GM18520 (cell line): ENCODE data around the gene MCOLN2.
A peak's percentile ranks its signal among the peaks of the same experiment; 100 is the strongest.
"Not testable (repeated sequence)": the region's sequence is repeated elsewhere in the genome, so short reads cannot be mapped to it uniquely, and the experiment has no call there.

Source experiments
- ATAC-seq: cut with Tn5 transposase; IDR thresholded peaks from one replicate; pipeline ENCODE4 v1.9.1; 2021; ENCODE audit not compliant: unreplicated experiment

MCOLN2 gene

DNA sequence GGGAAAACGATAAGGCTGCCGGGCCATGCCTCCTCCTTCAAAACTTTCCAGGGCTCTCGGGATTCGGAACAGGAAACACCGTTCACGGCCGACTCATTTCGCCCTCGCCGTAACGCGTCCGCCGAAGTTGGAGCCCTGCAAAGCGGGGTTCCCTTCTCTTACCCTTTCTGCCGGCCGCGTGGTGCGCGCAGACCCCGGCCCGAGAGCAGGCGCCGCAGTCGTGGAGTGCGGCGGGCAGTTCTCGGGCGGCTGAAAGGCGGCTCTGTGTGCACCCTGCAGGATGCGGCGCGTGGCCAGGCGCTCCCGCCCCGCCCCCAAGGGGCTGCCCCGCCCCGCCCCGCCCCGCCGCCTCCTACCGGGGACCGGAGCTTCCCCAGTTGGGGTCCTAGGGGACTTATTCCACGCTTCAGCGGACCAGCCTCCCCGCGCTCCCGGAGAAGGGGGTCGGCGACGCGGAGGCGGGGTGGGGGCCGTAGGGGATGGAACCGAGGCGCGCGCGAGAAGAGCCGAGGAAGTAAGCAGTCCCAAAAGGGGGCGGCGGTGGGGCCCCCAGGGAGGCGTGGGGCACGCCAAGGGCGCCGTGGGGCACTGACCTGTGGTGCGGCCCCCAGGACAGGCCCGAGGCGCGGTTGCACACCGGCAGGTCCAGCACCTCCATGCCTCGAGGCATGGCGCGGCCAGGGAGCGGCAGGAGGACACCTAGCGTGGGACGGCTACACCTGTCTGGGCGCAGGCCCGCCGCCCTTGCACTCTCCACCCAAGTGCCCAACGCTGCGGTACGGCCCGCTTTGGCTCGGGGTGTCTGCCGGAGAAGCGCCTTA, at the start of gene MCOLN2:
Gene MCOLN2 (minus strand): TSS at position 268 of the 821 bp plus-strand sequence. CDS start 241 bp downstream, at position 27.
- ATAC-seq: peak; percentile 24

DNA sequence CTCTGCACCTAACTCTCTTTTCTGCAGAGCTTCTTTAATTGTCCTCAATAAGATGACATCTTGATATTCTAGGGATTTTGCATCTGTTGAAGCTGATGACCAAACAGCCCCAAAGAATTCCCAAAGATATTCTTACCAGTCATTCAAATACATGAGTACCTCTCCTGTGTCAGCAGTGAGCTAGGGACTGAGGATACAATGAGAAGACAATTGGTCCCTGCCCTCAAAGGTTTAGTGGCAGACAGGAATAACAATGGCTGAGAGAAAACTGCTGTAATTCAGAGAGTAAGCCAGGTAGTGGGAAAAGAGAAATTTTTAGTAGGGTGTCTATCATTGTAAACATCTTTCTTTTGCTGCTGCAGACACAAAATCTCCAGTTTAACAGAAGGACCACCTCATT, 45.5 kb upstream of the MCOLN2 start:
- no peak for ATAC-seq

DNA sequence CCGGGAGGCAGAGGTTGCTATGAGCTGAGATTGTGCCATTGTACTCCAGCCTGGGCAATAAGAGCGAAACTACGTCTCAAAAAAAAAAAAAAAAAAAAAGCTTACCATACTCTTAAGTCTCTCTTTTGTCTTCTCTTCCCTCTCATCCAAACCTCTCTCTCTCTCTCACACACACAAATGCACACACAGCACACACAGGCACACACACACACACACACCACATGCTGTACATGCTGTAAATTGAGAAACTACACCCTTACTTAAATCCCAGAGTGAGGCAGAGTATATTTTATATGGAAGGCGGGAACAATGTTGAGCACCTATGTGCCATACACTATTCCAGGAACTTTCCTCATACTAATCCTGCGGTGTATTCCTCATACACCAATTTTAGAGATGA, 44.9 kb upstream of the MCOLN2 start:
- ATAC-seq: no peak

DNA sequence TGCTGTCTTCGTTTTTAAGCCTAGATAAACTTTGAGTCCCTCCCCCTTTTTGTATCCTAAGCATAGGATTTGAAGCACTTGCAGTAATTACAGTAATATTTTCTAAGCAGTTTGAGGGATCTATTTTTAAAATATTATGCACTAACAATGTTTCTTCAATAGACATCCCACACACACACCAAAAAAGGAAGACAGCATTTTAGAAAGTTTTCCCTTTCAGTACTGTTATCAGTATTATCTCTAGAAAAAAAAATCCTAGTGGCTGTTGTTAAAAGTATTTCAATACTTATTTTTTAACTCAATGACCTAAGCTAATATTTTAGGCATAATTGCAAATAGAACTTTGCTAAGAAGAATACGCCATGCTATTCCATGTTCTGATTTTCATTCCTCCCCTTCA, 36.3 kb upstream of the MCOLN2 start:
- ATAC-seq: no peak

DNA sequence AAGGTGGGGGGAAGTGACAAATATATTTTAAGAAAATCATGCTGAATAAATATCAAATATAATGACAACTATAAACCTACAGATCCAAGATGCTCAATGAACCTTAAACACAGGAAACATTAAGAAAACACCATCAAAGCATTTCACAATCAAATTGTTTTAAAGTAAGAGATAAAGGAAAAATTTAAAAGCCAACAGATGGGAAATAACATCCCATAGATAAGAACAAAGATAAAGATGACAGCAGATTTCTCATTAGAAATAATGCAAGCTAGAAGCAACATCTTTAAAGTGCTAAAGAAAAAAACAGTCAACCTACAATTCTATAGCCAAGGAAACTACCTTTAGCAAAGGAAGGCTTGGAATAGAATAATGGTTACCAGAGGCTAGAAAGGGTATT, 33.6 kb upstream of the MCOLN2 start:
- no peak for ATAC-seq

DNA sequence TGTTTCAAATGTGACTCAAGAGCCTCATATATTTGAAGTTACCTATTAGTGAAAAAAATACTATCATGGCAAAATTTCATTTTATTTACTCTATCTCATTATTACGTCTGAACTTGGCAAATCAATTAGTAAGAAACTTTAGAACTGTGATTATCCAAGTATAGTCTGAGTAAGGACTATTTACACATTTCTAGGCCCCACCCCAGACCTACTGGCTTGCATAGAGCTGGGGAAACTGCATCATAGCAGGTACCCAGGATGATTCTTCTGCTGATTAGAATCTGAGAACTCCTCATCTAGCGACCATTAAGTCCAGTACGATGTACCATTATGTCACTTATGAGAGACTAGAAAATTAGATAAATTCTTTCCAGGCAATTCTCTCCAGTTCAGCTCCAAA, 31.2 kb upstream of the MCOLN2 start:
- no peak for ATAC-seq

DNA sequence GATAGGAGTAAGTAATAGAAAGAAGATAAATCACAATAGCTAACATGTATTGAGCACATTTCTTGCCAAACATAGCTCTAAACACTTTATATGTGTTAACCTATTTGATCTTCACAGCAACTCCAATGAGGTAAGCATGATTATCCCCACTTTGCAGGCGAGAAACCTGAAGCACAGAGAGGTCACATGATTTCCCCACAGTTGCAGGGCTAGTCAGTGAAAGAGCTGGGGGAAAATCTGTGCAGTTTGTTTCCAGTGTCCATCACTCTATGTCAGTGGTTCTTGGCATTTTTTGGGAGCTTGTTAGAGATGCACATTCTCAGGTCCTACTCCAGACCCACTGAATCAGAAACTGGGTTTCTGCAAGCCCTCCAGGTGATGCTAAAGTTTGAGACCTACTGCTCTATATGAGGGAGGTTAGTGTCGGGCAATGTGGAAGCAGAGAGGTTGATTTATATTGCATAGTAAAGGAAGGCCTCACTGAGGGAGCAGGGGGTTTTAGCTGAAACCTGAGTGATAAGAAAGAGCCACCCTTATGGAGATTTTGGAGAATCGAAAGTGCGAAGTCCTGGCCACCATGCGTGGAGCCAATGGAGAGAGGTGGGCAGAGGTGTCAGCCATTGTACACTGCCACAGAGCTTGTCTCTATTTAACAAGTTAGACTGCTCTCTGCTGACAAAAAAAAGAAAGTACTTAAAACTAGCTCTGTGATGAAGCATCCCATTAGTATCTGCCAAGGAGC, 30.5 kb upstream of the MCOLN2 start:
- ATAC-seq: peak; percentile 89

DNA sequence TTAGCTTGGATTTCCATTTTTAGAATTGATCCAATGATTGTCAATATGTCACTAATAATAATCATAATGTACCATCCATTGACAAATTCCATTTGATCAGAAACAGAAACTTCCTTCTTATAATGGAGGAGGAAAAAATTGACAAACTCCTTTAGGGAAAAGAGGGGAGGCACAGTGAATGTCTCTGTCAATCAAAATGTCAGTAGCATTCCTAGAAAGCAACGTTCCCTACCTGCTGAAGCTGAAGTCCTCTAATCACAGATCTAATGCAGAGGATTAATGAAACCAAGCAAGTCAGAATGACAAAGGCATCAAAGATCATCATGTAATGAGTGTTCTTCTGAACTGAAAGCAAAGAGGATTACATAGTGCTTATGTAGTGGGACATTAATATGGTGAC, 29.0 kb upstream of the MCOLN2 start:
- ATAC-seq: no peak

DNA sequence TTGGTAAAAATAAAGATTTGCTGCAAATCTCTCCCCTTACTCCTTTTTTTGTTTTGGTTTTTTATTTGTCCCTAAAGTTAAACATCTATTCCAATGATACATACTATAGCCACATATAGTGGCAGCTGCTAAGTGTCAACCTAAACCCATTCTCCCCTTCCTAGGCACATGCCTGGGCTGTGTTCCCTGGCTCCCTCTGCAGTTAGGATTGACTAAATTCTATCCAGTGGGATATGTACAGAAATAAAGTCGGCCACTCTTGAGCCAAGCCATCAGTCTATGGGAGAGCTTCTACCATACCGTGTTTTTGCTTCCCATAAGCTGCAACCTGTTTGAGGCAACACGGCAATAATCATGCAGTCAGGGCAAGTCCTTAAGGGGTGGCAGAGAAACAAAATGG, 27.8 kb upstream of the MCOLN2 start:
- ATAC-seq: no peak

DNA sequence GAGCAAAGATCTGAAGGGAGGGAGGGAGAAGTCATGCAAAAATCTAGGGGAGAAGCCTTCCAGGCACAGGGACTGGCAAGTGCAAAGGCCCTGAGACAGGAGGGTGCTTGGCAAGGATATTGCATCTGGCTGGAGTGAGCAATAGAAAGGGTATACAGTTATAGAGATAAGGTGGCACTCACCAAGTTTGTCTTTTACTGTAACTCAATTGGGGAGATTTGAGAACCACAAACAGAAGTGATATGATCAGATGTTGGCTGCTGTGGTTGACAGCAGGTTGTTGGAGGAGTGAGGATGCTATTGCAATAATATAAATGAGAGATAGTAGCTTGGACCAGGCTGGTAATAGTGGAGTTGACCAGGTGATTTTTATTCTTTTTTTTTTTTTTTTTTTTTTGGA, 25.8 kb upstream of the MCOLN2 start:
- ATAC-seq: no peak

DNA sequence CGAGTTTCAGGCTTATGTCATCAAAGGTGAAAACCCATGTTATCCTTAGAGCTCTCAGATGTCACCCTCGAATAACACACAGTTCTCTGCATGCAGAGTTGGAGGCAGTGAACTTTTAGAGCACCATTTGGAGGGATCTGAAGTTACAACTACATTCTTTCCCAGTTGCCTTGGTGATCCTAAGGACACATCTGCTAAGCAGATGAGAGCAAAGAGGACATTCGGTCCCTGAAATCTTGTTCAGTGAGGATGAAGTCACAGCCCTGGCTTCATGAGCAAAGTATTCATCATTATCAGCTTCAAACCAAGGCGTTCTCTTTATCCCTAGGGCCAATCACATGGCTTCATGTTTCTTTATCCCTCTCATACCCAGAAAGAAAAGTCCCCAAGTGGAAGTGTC, 23.1 kb upstream of the MCOLN2 start:
- no peak for ATAC-seq

DNA sequence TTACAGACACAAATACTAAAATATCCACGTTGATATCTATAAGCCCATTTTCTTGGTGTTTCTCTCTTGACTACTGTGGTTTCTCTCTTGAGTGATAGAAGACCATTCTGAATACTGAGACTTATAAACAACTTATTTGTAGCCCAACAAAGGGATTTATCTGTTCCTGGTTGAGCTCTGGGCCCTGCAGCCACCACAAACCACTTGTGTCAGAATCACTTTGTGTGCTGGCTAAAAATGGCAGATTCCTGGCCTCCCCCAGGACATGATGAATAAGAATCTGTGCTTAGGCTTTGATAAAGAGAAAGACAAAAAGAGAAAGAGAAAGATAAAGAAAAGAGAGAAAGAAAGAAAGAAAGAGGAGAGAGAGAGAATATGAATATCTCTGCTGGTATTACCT, 18.9 kb upstream of the MCOLN2 start:
- ATAC-seq: no peak

DNA sequence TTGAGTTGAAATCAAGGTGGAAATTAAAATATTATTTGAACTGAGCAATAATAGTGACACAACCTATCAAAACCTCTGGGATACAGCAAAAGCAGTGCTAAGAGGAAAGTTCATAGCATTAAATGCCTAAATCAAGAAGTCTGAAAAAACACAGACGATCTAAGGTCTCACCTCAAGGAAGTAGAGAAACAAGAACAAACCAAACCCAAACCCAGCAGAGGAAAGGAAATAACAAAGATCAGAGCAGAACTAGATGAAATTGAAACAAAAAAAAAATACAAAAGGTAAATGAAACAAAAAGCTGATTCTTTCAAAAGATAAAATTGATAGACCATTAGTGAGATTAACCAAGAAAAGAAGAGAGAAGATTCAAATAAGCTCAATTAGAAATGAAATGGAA, 8.7 kb upstream of the MCOLN2 start:
- ATAC-seq: not testable (repeated sequence)

DNA sequence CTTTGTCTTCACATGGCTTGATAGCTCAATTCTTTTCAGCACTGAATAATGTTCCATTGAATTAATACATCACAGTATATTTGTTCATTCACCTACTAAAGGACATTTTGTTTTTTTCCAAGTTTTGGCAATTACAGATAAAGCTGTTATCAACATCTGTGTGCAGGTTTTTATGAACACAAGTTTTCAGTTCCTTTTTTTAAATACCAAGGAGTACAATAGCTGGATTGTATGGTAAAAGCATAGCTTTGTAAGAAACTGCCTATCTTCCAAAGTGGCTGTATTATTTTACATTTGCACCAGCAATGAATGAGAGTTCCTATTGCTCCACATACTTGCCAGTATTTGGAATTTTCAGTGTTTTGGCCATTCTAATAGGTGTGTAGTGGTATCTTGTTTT, 4.8 kb upstream of the MCOLN2 start:
- no peak for ATAC-seq

DNA sequence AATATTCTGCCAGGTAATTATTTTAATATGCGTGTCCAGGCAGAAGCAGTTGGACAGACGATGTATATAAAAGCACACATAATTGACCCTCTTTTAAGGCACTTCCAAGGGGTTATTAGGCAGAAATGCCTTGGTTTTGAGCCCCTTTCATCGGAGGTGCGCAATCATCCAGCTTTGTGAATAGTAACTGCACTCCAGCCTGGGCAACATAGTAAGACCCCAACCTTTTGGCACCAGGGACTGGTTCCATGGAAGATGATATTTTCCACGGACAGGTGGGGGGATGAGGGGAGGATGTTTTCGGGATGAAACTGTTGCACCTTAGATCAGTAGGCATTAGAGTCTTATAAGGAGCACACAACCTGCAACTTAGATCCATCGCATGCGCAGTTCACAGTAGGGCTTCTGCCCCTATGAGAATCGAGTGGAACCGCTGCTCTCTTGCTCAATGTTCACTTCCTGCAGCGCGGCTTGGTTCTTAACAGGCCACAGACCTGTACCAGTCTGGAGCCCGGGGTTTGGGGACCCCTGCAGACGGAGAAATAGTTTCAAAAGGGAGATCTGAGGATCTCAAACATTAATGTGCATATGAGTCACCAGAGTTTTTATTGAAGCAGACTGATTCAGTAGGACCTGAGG, 1.8 kb upstream of the MCOLN2 start:
- ATAC-seq: no peak

DNA sequence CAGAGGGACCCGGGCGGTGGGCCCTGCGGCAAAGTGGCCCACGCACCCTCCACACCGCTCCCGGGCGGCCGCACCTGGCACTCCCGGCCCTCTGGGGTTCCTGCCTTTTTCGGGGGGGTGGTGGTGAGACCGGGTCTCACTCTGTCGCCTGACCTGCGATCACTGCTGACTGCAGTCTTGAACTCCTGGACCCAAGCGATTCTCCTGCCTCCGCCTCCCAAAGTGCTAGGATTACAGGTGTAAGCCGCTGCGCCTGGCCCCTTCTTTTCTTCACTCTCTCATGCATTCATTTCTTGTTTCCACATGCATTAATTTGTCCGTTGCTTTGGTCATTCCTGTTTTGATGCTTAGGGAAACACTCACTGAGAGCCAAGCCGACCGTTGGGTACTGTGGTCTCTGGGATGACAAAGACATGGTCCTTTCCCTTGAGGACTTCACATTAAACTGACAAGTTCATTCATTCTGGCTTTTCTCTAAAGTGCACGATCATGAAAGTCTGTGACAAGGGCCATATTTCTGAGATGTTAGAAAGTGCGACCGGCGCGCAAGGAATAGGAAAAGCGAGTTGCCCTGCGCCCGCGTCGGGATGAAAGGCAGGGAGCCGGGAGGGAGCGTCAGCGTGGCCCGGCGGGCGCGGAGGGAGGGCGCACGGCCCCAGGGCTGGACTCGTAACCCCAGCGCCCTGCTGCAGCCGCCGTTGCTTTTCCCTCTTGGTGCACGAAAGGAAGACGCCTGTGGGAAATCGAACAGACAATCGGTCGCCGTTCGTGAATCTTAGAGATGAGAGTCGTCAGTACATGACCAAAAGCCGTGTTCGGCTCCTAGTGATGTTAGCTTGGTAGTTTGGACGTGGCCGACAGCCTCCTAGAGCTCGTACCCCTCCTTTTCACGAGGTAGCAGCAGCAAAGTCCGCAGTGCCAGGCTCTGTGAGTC, 1.0 kb upstream of the MCOLN2 start:
- no peak for ATAC-seq

DNA sequence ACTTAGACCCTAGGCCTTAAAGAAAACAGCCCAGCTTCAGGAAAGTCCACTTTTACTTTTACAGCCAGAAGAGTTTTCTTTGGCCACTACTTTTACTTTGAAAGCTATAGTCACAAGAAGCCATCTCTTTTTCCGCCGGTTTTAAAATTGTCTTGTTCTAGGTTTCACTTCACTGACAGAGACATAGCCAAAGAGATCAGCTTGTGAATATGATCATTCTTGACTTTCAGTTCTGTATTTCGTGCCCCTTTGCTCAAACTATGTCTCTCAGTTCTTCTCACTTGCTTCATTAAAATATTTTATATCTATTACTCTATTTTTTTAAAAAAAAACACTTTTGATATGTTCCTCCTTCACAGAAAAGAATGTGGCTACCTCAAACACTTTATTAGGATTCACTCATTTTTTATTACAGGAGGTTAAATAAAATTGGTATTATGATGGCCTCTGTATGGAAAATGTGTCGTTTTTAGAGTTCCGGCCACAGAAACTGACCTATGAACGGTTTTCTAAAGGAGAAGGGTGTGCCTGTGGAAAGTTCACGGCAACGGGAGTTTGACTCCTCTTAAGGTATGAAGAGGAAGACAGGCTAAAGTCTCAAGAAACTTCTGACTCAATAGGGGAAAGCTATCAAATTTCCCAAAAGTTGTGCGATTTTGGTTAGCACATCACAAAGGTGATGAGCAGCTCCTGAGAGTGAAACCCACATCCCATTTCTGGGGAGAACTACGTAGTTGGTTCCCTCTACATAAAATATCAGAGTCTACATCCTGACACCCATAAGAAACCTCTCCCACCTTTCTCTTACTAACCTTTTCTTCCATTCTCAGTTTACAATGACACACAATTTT, 1.2 kb downstream of the MCOLN2 start:
- ATAC-seq: peak; percentile 45

DNA sequence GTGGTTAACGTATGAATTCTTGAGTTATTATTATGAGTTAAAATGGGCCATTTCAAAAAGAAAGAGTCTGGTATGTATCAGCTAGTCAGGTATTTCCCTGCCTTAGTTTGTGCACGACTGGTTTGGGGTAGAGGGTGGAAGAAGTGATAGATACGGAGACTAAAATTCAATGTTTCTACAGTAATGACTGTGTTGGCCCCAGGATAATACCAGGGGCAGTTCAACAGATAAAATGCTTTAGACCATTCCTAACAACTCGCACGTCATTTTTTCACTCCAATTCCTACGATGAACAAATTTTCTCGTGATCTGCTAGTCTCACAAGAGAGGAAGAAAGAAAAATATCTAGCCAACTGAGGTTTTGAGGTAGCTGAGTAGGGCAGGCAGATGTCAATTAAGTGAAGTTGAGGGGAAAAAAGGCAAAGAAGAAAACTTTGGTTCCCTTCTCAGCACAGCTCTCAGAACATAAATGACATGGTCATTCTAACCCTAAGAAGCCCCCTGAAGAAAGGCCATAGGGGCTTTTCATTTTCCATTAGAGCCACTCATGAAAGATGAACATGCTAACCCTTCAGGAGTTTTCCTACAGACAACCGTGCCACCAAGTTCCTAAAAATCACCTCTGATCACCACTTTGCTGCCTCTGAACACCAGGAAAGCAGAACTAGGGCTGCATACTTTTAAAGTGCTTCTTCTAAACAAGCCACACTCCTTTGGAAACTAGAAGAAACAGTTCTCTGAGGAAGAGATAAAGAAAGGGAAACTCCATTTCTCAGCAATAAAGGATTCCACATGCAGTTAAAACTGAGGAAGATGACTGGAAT, 5.6 kb downstream of the MCOLN2 start:
- peak; percentile 37 for ATAC-seq

DNA sequence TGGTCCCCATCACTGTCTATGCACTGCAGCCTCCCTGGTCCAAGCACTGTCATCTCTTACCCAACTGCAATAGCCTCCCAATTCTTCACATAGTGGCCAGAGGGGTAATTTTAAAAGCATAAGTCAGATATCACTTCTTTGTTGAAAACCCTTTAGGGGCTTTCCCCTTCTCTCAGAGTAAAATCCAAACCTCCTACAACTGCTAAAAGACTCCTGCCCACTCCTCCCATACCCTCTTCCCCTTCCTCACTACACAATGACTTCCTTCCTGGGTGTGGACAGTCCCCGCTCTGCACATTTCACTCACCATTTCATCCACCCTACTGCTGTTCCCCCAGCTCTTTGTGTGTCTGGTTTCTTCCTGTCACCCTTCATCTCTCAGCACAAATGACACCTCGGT, 8.3 kb downstream of the MCOLN2 start:
- ATAC-seq: peak; percentile 47
